ENCODE results near the gene CDH1.
"Not testable (repeated sequence)": the region's sequence is repeated elsewhere in the genome, so short reads cannot be mapped to it uniquely, and the experiment has no call there.

The CDH1 gene

DNA sequence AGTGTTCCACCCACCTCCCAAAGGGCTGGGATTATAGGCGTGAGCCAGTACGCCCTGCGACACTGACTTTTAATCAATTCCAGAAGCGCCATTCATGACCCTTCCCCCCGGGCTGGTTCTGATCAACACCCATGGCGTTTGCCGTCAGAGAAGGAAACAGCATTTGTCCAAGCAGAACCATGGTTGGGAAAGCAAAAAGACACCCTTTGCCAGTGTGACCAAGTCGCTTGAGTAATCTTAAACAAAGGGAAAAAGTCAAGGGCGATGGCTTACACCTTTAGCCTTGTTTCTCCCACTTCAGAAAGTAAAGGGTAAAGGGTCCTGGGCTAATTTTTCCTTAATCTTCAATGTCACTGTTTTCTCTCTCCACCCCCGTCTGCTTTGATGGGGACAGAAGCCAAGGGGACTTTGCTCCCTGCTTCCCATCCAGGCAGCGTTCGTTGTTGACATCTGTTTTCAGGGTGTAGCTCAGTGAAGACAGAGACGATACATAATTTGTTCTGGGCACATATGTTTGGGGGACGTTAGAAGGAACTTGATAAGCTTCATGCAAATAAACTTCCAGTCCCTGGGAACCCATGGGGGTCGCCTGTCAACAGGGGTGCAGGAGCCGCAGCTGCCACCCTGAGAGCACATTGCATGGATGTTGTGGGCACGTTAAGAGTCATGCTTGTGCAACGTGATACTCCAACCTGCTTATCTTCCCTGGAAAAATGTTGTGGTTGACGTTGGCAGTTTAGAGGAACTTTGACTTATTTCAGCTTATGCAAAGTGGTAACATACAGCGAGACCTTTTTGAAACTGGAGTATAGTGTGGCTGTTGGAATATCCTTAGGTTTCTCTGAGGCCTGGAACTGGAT, 55.6 kb downstream of the CDH1 start:
- peak; percentile 58 for DNase-seq

DNA sequence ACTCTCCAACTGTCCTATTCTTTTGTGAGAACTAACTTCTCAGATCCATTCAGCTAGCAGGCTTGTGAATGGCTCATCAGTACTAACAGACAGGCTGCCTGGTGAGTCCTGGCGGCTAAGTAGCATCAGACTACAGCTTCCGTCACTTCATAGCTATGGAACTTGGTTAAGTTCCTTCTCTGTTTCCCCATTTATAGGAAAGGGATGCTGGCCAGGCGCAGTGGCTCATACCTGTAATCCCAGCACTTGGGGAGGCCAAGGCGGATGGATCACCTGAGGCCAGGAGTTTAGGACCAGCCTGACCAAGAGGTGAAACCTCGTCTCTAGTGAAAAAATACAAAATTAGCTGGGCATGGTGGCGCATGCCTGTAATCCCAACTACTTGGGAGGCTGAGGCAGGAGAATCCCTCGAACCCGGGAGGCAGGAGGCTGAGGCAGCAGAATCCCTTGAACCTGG, 56.3 kb downstream of the CDH1 start:
- no peak for DNase-seq

GRCh38 chr16:68798398-68798797, 61.3 kb downstream of the CDH1 start:
- no peak for DNase-seq

DNA sequence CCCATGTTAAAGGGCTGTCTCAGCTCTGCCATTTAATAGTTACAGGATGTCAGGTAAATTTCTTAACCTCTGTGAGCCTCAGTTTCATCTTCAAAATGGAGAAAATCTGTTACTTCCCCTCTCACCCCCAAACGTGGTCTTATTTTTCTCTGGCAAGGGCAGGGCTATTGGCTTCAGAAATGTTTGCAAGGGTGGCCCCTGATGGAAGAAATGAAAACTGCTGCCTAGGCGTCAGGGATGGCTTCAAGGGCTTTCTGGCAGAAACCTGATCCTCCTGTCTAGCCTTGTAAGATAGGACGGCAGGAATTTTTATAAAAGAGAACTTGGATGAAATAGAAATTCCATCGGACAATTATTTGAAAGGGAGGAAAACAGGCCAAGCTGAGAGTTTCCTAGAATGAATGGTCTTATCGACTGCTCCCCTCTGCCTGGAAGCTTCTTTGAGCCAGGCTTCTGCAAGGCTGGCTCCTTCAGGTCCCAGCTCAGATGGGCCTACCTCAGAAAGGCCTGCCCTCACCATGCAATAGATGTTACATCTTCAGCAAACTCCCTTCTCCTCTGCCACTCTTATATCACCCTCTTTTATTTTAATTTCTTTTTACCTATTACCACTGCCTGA, 63.3 kb downstream of the CDH1 start:
- DNase-seq, result peak; percentile 80

- no peak for DNase-seq
These were observed 65.1 kb downstream of the CDH1 start for GRCh38 chr16:68802190-68802589.

DNA sequence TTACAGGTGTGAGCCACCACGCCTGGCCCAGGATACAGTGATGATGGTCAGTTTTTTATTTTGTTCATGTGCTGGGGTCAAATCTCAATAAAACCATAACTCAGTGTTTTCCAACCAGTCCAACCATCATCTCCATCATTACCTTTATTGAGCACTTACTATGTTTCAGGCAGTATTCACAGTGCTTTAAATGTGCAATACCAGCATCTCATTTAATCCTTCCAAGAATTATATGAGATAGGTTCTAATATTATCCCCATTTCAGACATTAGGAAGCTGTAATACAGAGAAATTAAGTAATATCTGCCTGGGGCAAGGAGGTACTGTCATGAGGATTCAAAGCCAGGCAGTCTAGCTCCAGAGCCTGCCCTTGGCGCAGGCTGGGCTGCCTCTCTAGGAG, 69.3 kb downstream of the CDH1 start:
- no peak for DNase-seq

GRCh38 chr16:68806981-68807380, 69.9 kb downstream of the CDH1 start:
- no peak for DNase-seq

DNA sequence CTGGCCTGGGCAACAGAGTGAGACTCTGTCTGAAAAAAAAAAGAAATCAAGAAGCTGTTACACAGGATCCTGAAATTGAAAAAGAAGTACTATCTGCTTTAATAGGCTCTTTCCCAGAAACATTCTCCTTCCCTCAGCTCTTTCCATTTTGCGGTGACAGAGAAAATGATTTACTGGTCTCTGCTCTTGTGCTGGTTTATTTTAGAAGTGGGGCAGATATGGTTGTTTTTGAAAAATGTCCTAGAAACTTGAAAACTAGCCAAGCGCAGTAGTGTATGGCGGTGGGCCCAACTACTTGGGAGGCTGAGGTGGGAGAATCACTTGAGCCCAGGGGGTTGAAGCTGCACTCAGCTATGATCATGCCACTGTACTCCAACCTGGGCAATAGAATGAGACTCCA, 77.4 kb downstream of the CDH1 start:
- DNase-seq, result no peak

DNA sequence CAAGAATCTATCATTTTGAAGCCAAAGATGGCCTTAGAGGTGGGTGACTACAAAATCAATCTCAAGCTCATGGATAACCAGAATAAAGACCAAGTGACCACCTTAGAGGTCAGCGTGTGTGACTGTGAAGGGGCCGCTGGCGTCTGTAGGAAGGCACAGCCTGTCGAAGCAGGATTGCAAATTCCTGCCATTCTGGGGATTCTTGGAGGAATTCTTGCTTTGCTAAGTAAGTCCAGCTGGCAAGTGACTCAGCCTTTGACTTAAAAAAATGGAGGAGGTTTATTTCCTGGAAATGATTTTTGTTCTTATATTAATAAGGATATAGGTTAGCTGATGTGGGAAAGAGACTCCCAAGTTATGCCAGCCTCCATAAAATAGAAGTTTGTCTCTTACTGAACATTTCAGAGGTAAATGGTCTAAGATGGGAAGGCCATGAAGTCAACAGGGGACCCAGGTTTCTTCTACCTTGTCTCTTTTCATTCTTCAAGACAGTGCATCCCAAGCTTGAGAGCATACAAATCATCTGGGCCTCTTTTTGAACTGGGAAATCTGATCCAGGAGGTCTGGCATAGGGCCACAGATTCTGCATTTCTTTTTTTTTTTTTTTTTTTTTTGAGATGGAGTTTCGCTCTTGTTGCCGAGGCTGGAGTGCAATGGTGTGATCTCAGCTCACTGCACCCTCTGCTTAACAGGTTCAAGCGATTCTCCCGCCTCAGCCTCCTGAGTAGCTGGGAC, 86.5 kb downstream of the CDH1 start:
- no peak for DNase-seq

DNA sequence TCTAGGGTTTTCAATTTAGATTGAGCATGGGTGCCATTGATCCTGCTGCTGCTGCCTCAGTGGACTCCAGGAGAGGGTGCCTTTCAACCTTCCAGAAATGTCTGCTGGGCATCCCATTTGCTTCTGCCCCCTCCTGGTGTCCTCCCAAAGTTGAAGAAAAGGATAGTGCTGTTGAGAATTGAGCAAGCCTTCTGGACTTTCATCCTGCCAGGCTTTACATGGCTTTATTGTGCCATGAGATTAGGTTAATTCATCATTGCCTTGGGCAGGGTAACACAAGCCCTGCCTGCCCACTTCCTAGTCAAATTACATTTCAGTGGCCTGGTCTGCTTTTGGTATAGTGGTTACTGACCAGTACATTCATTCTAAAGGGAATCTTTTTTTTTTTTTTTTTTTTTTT, 88.3 kb downstream of the CDH1 start:
- DNase-seq, result no peak

DNA sequence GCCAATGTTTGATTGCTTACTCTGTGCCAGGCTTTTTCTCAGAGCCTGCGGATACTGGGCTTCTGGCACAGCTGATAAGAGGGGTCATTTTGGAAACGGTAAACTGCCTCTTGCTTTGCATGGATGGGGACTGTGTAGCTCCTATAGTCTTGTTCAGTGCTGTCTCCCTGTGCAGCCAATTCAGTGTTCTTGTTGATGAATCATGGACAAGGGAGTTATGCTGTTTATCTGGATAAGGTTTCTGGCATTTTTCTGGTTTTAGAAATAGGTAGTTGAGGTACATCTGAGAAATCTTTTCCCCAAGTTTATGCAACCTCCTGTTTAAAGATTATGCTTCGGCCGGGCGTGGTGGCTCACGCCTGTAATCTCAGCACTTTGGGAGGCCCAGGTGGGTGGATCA, 89.6 kb downstream of the CDH1 start:
- DNase-seq, result peak; percentile 53

DNA sequence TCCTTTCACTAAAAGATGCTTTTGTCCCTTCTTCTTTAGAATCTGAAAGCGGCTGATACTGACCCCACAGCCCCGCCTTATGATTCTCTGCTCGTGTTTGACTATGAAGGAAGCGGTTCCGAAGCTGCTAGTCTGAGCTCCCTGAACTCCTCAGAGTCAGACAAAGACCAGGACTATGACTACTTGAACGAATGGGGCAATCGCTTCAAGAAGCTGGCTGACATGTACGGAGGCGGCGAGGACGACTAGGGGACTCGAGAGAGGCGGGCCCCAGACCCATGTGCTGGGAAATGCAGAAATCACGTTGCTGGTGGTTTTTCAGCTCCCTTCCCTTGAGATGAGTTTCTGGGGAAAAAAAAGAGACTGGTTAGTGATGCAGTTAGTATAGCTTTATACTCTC, 96.2 kb downstream of the CDH1 start:
- no peak for DNase-seq

GRCh38 chr16:68834550-68834949, 97.5 kb downstream of the CDH1 start:
- no peak for DNase-seq

- no peak for DNase-seq
These were observed 98.9 kb downstream of the CDH1 start for GRCh38 chr16:68835970-68836369.

- DNase-seq, result no peak
These were observed 102.7 kb downstream of the CDH1 start for GRCh38 chr16:68839831-68840230.

GRCh38 chr16:68842964-68843481, 105.9 kb downstream of the CDH1 start:
- DNase-seq, result not testable (repeated sequence)

DNA sequence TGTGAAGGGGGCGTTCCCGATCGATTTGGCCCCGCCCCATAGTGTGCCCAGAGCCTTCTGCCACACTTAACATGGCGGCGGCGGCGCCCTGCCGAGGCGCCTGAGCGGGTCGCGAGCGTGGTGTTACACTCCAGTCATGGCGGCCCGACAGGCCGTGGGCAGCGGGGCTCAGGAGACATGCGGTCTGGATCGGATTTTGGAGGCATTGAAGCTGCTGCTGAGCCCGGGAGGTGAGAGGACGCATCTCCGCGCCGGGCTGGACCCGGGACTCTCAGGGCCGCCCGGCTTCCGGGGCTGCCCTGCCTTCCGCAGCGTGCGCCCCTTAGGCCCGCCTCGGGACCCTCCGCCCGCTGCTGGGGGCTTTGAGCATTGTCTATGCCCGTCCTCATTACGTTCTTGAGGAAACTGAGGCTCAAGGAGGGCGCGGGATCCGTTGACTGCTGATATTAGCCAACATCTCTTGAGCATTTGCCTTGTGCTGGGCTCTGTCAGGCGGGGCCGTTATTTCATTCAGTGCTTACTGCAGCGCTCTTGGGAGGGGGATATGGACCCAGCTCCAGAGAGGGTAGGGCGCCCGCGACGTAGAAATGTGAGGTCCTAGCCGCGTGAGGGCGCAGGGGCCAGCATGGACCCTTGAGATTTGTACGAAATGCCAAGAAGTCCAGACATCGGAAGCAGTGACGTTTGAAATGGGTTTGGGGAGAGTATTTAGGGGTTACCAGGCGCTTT, 106.6 kb downstream of the CDH1 start, which contains the start of gene TANGO6:
TANGO6 (plus strand) TSS at position 50 of the 729 bp plus-strand sequence; CDS start at position 137, 87 bp downstream.
- DNase-seq, result peak; percentile 92

DNA sequence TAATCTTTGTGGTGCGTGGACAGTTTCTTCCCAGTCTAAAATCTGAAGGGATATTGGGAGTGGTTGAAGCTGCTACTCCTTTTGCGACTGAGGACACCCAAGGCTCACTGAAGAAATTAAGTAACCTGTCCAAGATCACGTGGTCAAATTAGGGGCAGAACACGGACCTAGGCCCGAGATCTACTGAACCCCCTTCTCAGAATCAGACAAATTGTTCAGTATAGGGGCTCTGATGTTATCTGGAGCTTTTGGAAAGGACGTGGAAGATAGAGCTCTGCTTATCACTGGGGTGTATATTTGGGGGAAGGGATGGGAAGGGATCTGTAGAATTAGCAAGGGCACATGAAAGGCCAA, 107.1 kb downstream of the CDH1 start:
- DNase-seq, result no peak

DNA sequence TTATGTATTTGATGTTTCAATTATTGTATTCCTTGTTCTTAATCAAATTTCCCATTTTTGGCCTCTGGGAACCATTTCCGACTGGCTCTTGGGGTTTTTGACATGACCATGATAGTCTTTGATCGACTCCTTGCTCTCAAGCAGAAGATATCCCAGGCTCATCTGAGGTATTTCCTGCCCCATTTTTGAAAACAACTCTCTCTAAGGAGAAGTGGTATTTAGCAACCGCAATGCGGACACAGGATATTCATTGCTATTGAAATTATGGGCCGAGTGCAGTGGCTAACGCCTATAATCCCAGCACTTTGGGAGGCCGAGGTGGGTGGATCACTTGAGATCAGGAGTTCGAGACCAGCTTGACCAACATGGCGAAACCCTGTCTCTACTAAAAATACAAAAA, 111.7 kb downstream of the CDH1 start:
- DNase-seq, result no peak

DNA sequence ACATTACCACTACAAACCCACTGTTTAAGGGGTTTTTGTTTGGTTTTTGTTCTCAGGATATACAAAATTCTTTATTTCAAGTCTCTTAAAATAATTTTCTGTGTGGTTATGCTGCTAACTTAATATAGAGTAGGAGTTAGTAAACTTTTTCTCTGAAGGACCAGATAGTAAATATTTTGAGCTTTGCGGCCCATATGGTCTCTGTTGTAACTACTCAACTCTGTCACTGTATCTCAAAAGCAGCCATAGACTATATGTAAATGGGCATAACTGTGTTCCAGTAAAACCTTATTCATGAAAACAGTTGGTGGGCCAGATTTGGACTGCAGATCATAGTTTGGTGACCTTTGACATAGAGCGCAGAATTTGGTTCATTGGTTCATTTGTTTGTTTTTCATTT, 113.4 kb downstream of the CDH1 start:
- DNase-seq, result no peak

GRCh38 chr16:68851601-68852000, 114.5 kb downstream of the CDH1 start:
- DNase-seq, result no peak

DNA sequence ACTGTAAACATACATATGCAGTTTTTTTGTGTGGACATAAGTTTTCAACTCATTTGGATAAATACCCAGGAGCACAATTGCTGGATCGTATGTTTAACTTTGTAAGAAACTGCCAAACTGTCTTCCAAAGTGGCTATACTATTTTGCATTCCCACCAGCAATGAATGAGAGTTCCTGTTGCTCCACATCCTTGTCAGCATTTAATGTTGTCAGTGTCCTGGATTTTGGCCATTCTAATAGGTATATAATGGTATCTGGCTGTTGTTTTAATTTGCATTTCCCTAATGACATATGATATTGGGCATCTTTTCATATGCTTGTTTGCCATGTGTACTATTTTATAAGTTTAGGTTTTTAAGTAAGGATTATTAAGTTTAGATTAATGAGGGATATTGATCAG, 120.4 kb downstream of the CDH1 start:
- DNase-seq, result no peak

GRCh38 chr16:68859828-68860227, 122.7 kb downstream of the CDH1 start:
- DNase-seq, result no peak
